Tibial nerve (tissue), 4 donors: Measurements from ENCODE around the gene IQSEC1. TPM values are rescaled to one million over a fixed set of nuclear protein-coding genes. Genes with fewer than 3 reads are reported as not detected.

ENCODE experiments used
- DNase-seq, 2 donors: peaks; one replicate each; pipeline ENCODE4 v3.0.0-alpha.2; 2019; ENCODE audit warnings: low spot score in 2 of 2
- H3K27ac ChIP-seq, 4 donors: fragments of 200-600 bp; sonication (generic) in 3 of 4; one replicate each; pipeline ENCODE4 v1.5.1; 2017 to 2019; ENCODE audit warnings: mild to moderate bottlenecking in 1 of 4
- H3K27me3 ChIP-seq, 2 donors: fragments of 200-600 bp; sonication (generic) in 1 of 2; one replicate each; pipeline versions ENCODE4 v1.5.1 to v1.6.0; 2017 to 2019
- H3K36me3 ChIP-seq, 3 donors: fragments of 200-600 bp; sonication (generic); one replicate each; pipeline ENCODE4 v1.5.1; 2018 to 2019
- H3K4me1 ChIP-seq, 4 donors: fragments of 200-600 bp; sonication (generic) in 3 of 4; one replicate each; pipeline ENCODE4 v1.5.1; 2017 to 2019
- H3K4me3 ChIP-seq, 4 donors: fragments of 200-600 bp; sonication (generic) in 3 of 4; one replicate each; pipeline ENCODE4 v1.5.1; 2017 to 2019; ENCODE audit warnings: mild to moderate bottlenecking in 1 of 4, moderate library complexity in 1 of 4
- H3K9me3 ChIP-seq, 4 donors: fragments of 200-600 bp; sonication (generic) in 3 of 4; one replicate each; pipeline ENCODE4 v1.5.1; 2017 to 2019
- EP300 ChIP-seq, 2 donors: sonication (generic); formaldehyde crosslinking; IDR thresholded peaks; one replicate each; pipeline ENCODE4 v1.6.1; 2017; ENCODE audit warnings: antibody characterized with exemption in 2 of 2, mild to moderate bottlenecking in 1 of 2
- POLR2A ChIP-seq, 2 donors: fragments of 450-650 bp; IDR thresholded peaks; one replicate each; pipeline ENCODE4 v1.6.1; 2017; ENCODE audit warnings: antibody characterized with exemption in 2 of 2, mild to moderate bottlenecking in 2 of 2, moderate library complexity in 2 of 2
- WGBS, 2 donors: methylation state at CpG; one replicate each; pipeline ENCODE4 v1.1.5; 2018; 5-methylcytosine and 5-hydroxymethylcytosine counted together
- total RNA-seq, 4 donors: library from RNA; depleted of rRNA; stranded (reverse); fragments of >200 nt; gene quantifications; one replicate each; pipeline ENCODE4 v1.1.0, GENCODE V29; 2016
- TF ChIP-seq, protein P1 (sequence below), 5 experiments: fragments of 200-600 bp in 3 of 5; fragments of 450-650 bp in 2 of 5; sonication (generic) in 3 of 5; IDR thresholded peaks; one replicate each; pipeline ENCODE4 v1.5.1; 2016 to 2019; ENCODE audit warnings: antibody characterized with exemption in 5 of 5, mild to moderate bottlenecking in 3 of 5, moderate library complexity in 2 of 5

IQSEC1 gene
- total RNA-seq, 4 donors from 2014 or later, result 58.2 to 77.5 (median 68.6) TPM

DNA sequence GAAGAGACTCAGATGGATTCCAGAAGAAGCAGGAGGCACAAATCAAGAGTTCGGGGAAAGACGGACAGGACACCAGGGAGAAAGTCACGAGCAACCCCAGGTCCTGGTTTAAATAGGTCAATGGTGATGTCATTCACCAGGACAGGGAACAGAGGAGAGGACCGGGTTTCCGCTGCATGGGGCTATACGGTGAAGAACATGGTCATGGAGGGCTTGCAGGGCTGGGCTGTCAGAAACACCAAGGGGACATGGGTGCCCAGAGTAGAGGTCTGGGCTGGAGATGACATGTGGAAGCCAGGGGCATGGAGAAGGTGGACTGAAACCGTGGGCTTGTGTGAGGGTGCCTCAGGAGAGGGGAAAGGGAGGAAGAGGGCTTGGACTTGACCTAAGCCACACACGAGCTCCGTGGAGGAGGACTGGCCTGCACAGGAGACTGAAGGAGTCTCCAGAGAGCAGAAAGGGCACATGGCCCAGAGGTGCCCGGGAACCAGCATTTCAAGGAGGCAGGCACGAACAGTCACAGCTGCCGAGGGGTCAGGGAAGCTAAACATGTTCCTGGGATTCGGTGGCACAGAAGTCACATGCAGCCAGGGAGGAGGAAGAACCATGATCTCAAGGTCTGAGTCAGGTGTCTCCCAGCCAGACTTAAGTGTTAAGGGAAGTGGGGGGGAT, 177.7 kb downstream of the IQSEC1 start:
- TF ChIP-seq EP300 (IDR thresholded peaks at IDR 0.05), result no peak
- no peak for TF ChIP-seq POLR2A (IDR thresholded peaks at IDR 0.05)
- Histone ChIP-seq H3K4me1 (peaks cover 0 to 32% (median 0%) of the 10 kb centered on the region in 4 donors), H3K27me3 (no peaks in the 10 kb centered on the region), H3K9me3 (no peaks in the 10 kb centered on the region), H3K36me3 (peaks cover 2 to 26% (median 5%) of the 10 kb centered on the region in 3 donors), H3K4me3 (no peak overlapping the region), H3K27ac (no peak overlapping the region)
- WGBS, 2 donors, result 53 to 58% methylated on average over 13 of the region's 13 CpGs
- DNase-seq, result no peak

DNA sequence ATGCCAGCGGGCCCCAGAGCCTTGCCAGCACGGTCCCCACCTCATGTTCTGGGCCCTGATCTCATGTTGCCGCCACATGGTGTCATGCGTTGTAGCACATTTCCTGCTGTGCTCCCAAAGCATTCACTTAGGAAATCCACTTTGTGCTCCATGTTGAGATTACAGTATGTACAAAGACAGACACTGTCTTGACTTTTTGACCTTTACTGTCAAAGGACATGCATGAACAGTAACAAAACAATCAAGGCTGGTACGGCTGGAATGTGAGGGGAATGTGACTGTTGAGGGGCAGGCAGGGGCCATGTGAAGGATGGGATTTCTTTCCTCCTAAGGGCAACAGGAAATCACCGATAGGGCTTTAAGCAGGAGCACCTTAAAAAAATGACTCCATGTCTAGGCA, 178.6 kb downstream of the IQSEC1 start:
- Histone ChIP-seq H3K27me3 (no peaks in the 10 kb centered on the region), H3K4me1 (peaks cover 0 to 32% (median 0%) of the 10 kb centered on the region in 4 donors), H3K9me3 (no peaks in the 10 kb centered on the region), H3K27ac (no peak overlapping the region), H3K36me3 (peaks cover 2 to 17% (median 5%) of the 10 kb centered on the region in 3 donors), H3K4me3 (no peak overlapping the region)
- DNase-seq, result no peak
- WGBS, 2 donors, result 50 to 58% methylated on average over 6 of the region's 6 CpGs
- TF ChIP-seq POLR2A (IDR thresholded peaks at IDR 0.05) (no peak), EP300 (IDR thresholded peaks at IDR 0.05) (no peak)
- TF ChIP-seq, protein P1, sequence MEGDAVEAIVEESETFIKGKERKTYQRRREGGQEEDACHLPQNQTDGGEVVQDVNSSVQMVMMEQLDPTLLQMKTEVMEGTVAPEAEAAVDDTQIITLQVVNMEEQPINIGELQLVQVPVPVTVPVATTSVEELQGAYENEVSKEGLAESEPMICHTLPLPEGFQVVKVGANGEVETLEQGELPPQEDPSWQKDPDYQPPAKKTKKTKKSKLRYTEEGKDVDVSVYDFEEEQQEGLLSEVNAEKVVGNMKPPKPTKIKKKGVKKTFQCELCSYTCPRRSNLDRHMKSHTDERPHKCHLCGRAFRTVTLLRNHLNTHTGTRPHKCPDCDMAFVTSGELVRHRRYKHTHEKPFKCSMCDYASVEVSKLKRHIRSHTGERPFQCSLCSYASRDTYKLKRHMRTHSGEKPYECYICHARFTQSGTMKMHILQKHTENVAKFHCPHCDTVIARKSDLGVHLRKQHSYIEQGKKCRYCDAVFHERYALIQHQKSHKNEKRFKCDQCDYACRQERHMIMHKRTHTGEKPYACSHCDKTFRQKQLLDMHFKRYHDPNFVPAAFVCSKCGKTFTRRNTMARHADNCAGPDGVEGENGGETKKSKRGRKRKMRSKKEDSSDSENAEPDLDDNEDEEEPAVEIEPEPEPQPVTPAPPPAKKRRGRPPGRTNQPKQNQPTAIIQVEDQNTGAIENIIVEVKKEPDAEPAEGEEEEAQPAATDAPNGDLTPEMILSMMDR (IDR thresholded peaks at IDR 0.05), result no peak

DNA sequence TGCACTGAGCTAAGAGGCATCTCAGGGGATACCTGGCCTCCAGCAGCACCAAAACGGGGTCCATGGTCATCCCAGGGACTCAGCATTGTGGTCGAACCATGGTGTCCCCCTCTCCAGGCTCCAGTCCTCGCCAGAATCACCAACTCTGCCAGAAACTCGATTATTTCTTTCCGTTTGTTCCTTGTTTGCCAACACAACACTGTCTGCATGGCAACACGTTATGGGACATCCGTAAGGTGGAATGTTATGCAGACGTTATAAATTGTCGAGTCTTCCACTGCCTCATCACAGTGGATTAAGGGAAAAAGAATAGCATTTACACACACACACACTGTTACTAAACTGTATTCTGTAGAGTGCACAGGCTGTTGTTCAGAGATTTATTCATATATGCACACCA, 179.4 kb downstream of the IQSEC1 start:
- H3K27me3 ChIP-seq, result no peaks in the 10 kb centered on the region
- peaks cover 0 to 9% (median 2%) of the 10 kb centered on the region in 3 donors for H3K36me3 ChIP-seq
- H3K27ac ChIP-seq, result no peak overlapping the region
- H3K9me3 ChIP-seq, result no peaks in the 10 kb centered on the region
- no peak for DNase-seq
- peaks cover 0 to 32% (median 0%) of the 10 kb centered on the region in 4 donors for H3K4me1 ChIP-seq
- no peak overlapping the region for H3K4me3 ChIP-seq
- TF ChIP-seq, protein P1 (IDR thresholded peaks at IDR 0.05), result no peak
- TF ChIP-seq EP300 (IDR thresholded peaks at IDR 0.05) (no peak), POLR2A (IDR thresholded peaks at IDR 0.05) (no peak)
- 55 to 59% methylated on average over 9 of the region's 9 CpGs for WGBS, 2 donors

DNA sequence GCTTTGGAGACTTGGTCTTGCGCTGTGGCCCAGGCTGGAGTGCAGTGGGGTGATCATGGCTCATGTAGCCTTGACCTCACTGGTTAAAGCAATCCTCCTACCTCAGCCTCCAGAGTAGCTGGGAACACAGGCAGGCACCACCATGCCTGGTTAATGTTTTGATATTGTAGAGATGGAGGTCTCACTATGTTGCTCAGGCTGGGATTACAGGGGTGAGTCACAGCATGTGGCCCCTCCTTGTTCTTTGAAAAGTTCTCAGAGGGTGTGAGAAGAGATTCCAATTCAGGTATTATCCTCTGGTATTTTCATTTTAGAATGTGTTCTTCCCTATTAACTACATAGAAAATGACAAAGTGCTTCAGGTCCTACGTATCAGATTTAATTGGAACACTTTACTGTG, 180.0 kb downstream of the IQSEC1 start:
- H3K27ac ChIP-seq, result no peak overlapping the region
- H3K4me3 ChIP-seq, result no peak overlapping the region
- WGBS, 2 donors, result 60 to 66% methylated on average over 2 of the region's 2 CpGs
- TF ChIP-seq, protein P1 (IDR thresholded peaks at IDR 0.05), result no peak
- no peak for TF ChIP-seq POLR2A (IDR thresholded peaks at IDR 0.05)
- DNase-seq, result no peak
- no peaks in the 10 kb centered on the region for H3K9me3 ChIP-seq
- no peaks in the 10 kb centered on the region for H3K27me3 ChIP-seq
- H3K36me3 ChIP-seq, result peaks cover 0 to 5% (median under 1%) of the 10 kb centered on the region in 3 donors
- peaks cover 0 to 32% (median 0%) of the 10 kb centered on the region in 4 donors for H3K4me1 ChIP-seq

DNA sequence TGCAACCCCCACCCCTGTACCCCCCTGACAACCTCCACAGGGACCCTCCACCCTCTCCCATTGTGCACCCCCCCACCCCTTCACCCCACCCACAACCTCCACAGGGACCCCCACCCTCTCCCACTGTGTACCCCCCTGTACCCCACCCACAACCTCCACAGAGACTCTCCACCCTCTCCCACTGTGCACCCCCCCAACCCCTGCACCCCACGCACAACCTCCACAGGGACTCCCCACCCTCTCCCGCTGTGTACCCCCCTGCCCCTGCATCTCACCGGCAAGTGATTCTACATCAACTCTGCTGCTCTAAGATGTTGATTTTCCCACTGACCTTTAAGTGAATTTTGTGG, 180.4 kb downstream of the IQSEC1 start:
- DNase-seq, result no peak
- TF ChIP-seq, protein P1 (IDR thresholded peaks at IDR 0.05), result no peak
- TF ChIP-seq POLR2A (IDR thresholded peaks at IDR 0.05) (no peak), EP300 (IDR thresholded peaks at IDR 0.05) (no peak)
- Histone ChIP-seq H3K27me3 (no peaks in the 10 kb centered on the region), H3K9me3 (no peaks in the 10 kb centered on the region), H3K36me3 (peaks cover 0 to under 1% (median 0%) of the 10 kb centered on the region in 3 donors), H3K4me1 (peaks cover 0 to 32% (median 0%) of the 10 kb centered on the region in 4 donors), H3K4me3 (no peak overlapping the region), H3K27ac (no peak overlapping the region)
- 50 to 65% methylated on average over 3 of the region's 3 CpGs for WGBS, 2 donors
